Testis (tissue), 3 donors: ENCODE results near the gene SLC6A7. TPM values are rescaled to one million over a fixed set of nuclear protein-coding genes. Genes with fewer than 3 reads are reported as not detected.

Experiments
- DNase-seq: peaks from one replicate; pipeline ENCODE4 v3.0.0-alpha.2; 2019
- H3K27ac ChIP-seq, 2 donors: fragments of 200-600 bp; sonication (generic); one replicate each; pipeline ENCODE4 v1.5.1; 2019
- H3K27me3 ChIP-seq: fragments of 200-600 bp; sonication (generic); one replicate; pipeline ENCODE4 v1.5.1; 2019
- H3K36me3 ChIP-seq: fragments of 200-600 bp; sonication (generic); one replicate; pipeline ENCODE4 v1.5.1; 2017; ENCODE audit warnings: low read depth; ENCODE audit errors: missing control alignments
- H3K4me1 ChIP-seq: fragments of 200-600 bp; sonication (generic); one replicate; pipeline ENCODE4 v1.5.1; 2019
- H3K4me3 ChIP-seq, 2 donors: fragments of 200-600 bp; sonication (generic); one replicate each; pipeline ENCODE4 v1.5.1; 2017 to 2019
- H3K9me3 ChIP-seq: fragments of 200-600 bp; sonication (generic); one replicate; pipeline ENCODE4 v1.5.1; 2017
- POLR2A ChIP-seq: fragments of 450-650 bp; IDR thresholded peaks from one replicate; pipeline ENCODE4 v1.6.1; 2017; ENCODE audit warnings: antibody characterized with exemption, mild to moderate bottlenecking, moderate library complexity
- WGBS, 2 donors: methylation state at CpG; one replicate each; pipeline ENCODE4 v1.1.5; 2018; 5-methylcytosine and 5-hydroxymethylcytosine counted together
- intact Hi-C: fragments of 100-400 bp; cut with DNase I; formaldehyde crosslinking; loops from one replicate; pipeline ENCODE4 v1.15.1; 2023; ENCODE audit warnings: low total_unique reads
- polyA plus RNA-seq: library from polyadenylated mRNA; stranded (reverse); fragments of 350-450 nt; fragmentation: Illumina TruSeq; extraction: RNeasy Lipid Tissue Mini Kit (QIAGEN cat#74804); gene quantifications from one replicate; pipeline ENCODE4 v1.2.3, GENCODE V29; 2014; ENCODE audit warnings: low read depth, low replicate concordance; ENCODE audit not compliant: insufficient read depth
- total RNA-seq, 2 donors: library from RNA; depleted of rRNA; stranded (reverse); fragments of >200 nt; gene quantifications; one replicate each; pipeline ENCODE4 v1.2.3, GENCODE V29; 2016
- TF ChIP-seq, protein P1 (sequence below), 3 experiments: fragments of 450-650 bp in 2 of 3; fragments of 200-600 bp in 1 of 3; sonication (generic) in 1 of 3; IDR thresholded peaks; one replicate each; pipeline ENCODE4 v1.5.1; 2016 to 2019; ENCODE audit warnings: antibody characterized with exemption in 3 of 3, mild to moderate bottlenecking in 2 of 3, moderate library complexity in 1 of 3

SLC6A7 gene
- total and polyA plus RNA-seq, 3 donors from 2014 or later = 0.12 TPM; not detected in 2

GRCh38 chr5:150196514-150196913 is 6.7 kb downstream of the SLC6A7 start:
- DNase-seq = no peak
- H3K27ac ChIP-seq = no peak overlapping the region
- 88% methylated on average over 5 of the region's 5 CpGs; no CpG with 5 or more reads in 1 of the 2 donors for WGBS, 2 donors
- H3K4me1 ChIP-seq = no peaks in the 10 kb centered on the region
- no peaks in the 10 kb centered on the region for H3K36me3 ChIP-seq
- no peak overlapping the region for H3K4me3 ChIP-seq
- no peak for TF ChIP-seq POLR2A
- TF ChIP-seq, protein P1, sequence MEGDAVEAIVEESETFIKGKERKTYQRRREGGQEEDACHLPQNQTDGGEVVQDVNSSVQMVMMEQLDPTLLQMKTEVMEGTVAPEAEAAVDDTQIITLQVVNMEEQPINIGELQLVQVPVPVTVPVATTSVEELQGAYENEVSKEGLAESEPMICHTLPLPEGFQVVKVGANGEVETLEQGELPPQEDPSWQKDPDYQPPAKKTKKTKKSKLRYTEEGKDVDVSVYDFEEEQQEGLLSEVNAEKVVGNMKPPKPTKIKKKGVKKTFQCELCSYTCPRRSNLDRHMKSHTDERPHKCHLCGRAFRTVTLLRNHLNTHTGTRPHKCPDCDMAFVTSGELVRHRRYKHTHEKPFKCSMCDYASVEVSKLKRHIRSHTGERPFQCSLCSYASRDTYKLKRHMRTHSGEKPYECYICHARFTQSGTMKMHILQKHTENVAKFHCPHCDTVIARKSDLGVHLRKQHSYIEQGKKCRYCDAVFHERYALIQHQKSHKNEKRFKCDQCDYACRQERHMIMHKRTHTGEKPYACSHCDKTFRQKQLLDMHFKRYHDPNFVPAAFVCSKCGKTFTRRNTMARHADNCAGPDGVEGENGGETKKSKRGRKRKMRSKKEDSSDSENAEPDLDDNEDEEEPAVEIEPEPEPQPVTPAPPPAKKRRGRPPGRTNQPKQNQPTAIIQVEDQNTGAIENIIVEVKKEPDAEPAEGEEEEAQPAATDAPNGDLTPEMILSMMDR (IDR thresholded peaks at IDR 0.05) = no peak
- H3K27me3 ChIP-seq = no peaks in the 10 kb centered on the region
- intact Hi-C loops = no loop called here
- H3K9me3 ChIP-seq = no peaks in the 10 kb centered on the region

GRCh38 chr5:150196986-150197385 is 7.1 kb downstream of the SLC6A7 start:
- Histone ChIP-seq H3K36me3 (no peaks in the 10 kb centered on the region), H3K4me3 (no peak overlapping the region), H3K27ac (no peak overlapping the region), H3K9me3 (no peaks in the 10 kb centered on the region), H3K4me1 (no peaks in the 10 kb centered on the region), H3K27me3 (no peaks in the 10 kb centered on the region)
- no peak for TF ChIP-seq POLR2A
- TF ChIP-seq, protein P1 (IDR thresholded peaks at IDR 0.05) = no peak
- DNase-seq = no peak
- 90% methylated on average over 3 to 16 of the region's 16 CpGs for WGBS, 2 donors
- intact Hi-C loops = no loop called here

DNA sequence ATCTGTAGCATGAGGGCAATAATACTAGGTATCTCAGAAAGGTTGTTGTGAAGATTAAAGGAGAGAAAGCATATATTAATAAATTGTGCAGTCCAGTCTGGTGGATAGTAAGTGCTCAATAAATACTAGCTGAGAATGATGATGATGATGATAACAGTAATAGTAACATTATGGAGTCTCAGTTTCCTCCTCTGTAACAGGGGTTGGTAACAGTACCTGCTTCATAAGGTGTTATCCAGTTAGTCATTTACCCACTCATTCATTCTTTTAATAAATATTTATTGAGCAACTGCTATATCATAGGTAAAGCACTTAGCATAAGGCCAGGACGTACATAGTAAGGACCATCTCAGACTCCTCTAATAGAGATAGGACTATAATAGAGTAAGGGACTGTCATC is 7.6 kb downstream of the SLC6A7 start:
- intact Hi-C loops = no loop called here
- no peaks in the 10 kb centered on the region for H3K27me3 ChIP-seq
- no peak for DNase-seq

DNA sequence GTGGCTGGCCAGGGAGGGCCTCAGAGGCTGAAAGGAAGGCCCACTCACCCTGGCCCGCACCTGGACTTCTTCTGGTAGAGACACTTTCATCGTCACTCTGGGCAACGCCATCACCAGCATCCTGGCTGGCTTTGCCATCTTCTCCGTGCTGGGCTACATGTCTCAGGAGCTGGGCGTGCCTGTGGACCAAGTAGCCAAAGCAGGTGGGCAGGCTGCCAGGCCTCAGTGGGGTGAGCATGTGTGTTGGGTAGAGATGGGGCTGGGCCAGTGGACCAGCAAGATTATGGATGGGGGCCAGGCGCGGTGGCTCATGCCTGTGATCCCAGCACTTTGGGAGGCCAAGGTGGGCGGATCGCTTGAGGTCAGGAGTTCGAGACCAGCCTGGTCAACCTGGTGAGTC is 12.6 kb downstream of the SLC6A7 start:
- no peak overlapping the region for H3K27ac ChIP-seq
- no peaks in the 10 kb centered on the region for H3K9me3 ChIP-seq
- intact Hi-C loops = no loop called here
- H3K4me3 ChIP-seq = no peak overlapping the region
- no peak for DNase-seq
- H3K4me1 ChIP-seq = no peaks in the 10 kb centered on the region
- no peak for TF ChIP-seq POLR2A
- TF ChIP-seq, protein P1 (IDR thresholded peaks at IDR 0.05) = no peak
- no peaks in the 10 kb centered on the region for H3K36me3 ChIP-seq
- H3K27me3 ChIP-seq = no peaks in the 10 kb centered on the region
- 91 to 92% methylated on average over 5 to 10 of the region's 10 CpGs for WGBS, 2 donors

More for the DNA sequence above, 7.6 kb downstream of the SLC6A7 start:
- Histone ChIP-seq H3K9me3 (no peaks in the 10 kb centered on the region), H3K4me1 (no peaks in the 10 kb centered on the region), H3K27ac (no peak overlapping the region), H3K4me3 (no peak overlapping the region), H3K36me3 (no peaks in the 10 kb centered on the region)
- 81 to 97% methylated on average over 1 of the region's 1 CpG for WGBS, 2 donors
- TF ChIP-seq, protein P1 (IDR thresholded peaks at IDR 0.05) = no peak
- no peak for TF ChIP-seq POLR2A

DNA sequence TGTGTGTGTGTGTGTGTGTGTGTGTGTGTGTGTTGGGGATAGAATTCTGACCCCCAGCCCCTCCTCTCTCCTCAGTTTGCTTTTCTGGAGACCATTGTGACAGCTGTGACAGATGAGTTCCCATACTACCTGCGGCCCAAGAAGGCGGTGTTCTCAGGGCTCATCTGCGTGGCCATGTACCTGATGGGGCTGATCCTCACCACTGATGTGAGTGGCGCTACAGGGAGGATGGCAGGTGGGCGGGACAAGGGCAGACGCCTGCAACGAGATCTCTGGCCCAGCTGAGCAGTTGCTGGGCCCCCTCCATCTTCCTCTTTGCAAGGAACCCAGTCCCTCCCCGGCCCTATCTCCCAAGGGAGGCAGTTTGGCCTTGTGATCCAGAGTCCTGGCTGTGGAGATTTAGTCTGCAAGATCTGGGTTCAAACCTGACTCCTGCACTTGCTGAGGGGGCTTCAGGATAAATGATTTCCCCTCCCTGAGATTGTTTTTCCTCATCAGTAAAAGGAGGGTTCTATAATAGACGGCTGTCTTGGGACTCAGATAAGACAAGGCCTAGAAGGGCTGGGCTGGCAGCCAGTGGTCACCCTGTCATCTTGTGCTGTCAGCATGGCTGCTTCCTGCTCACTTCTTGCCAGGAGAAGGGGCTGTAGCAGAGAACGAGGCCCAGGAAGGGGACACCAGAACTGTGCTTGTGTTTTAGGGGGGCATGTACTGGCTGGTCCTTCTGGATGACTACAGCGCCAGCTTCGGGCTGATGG is 14.1 kb downstream of the SLC6A7 start:
- peak; percentile 60 for DNase-seq
- H3K4me3 ChIP-seq = no peak overlapping the region
- no peaks in the 10 kb centered on the region for H3K9me3 ChIP-seq
- H3K27me3 ChIP-seq = no peaks in the 10 kb centered on the region
- no peaks in the 10 kb centered on the region for H3K4me1 ChIP-seq
- WGBS, 2 donors = 78 to 96% methylated on average over 9 to 12 of the region's 12 CpGs
- H3K27ac ChIP-seq = no peak overlapping the region
- intact Hi-C loops = no loop called here
- no peaks in the 10 kb centered on the region for H3K36me3 ChIP-seq
- TF ChIP-seq, protein P1 (IDR thresholded peaks at IDR 0.05) = no peak
- no peak for TF ChIP-seq POLR2A
